GM19463 (cell line): ENCODE data around the gene COBL.

Experiments used
- ATAC-seq: cut with Tn5 transposase; IDR thresholded peaks from one replicate; pipeline ENCODE4 v1.9.1; 2021; ENCODE audit warnings: mild to moderate bottlenecking, moderate library complexity; ENCODE audit not compliant: unreplicated experiment

COBL gene

GRCh38 chr7:51255536-51256208 lies 60.9 kb downstream of the COBL start:
- ATAC-seq = no peak

- ATAC-seq = no peak
These were observed 61.6 kb downstream of the COBL start for GRCh38 chr7:51255036-51255435.

- ATAC-seq = no peak
These were observed 63.5 kb downstream of the COBL start for GRCh38 chr7:51253157-51253556.

GRCh38 chr7:51251290-51251689 lies 65.3 kb downstream of the COBL start:
- ATAC-seq = no peak

GRCh38 chr7:51250512-51250911 lies 66.1 kb downstream of the COBL start:
- no peak for ATAC-seq

- ATAC-seq = no peak
These were observed 66.6 kb downstream of the COBL start for GRCh38 chr7:51249991-51250390.

- ATAC-seq = no peak
These were observed 67.2 kb downstream of the COBL start for GRCh38 chr7:51249187-51249945.

GRCh38 chr7:51246258-51247245 lies 70.1 kb downstream of the COBL start:
- ATAC-seq = no peak

- no peak for ATAC-seq
These were observed 71.7 kb downstream of the COBL start for GRCh38 chr7:51244885-51245284.

- ATAC-seq = no peak
These were observed 72.6 kb downstream of the COBL start for GRCh38 chr7:51244053-51244452.

GRCh38 chr7:51243631-51244030 lies 73.0 kb downstream of the COBL start:
- ATAC-seq = no peak

- ATAC-seq = no peak
These were observed 73.6 kb downstream of the COBL start for GRCh38 chr7:51242881-51243518.

- ATAC-seq = no peak
These were observed 74.5 kb downstream of the COBL start for GRCh38 chr7:51242007-51242691.

GRCh38 chr7:51240868-51241267 lies 75.7 kb downstream of the COBL start:
- no peak for ATAC-seq

- ATAC-seq = no peak
These were observed 76.9 kb downstream of the COBL start for GRCh38 chr7:51239691-51240090.

- ATAC-seq = no peak
These were observed 77.6 kb downstream of the COBL start for GRCh38 chr7:51238981-51239495.

GRCh38 chr7:51237446-51238133 lies 79.0 kb downstream of the COBL start:
- no peak for ATAC-seq

- ATAC-seq = no peak
These were observed 80.0 kb downstream of the COBL start for GRCh38 chr7:51236470-51237132.
